HG03196 (cell line): ENCODE results near the gene KCNF1.

Experiments
- ATAC-seq: cut with Tn5 transposase; IDR thresholded peaks from one replicate; pipeline ENCODE4 v1.9.1; 2021; ENCODE audit not compliant: unreplicated experiment

The KCNF1 gene

GRCh38 chr2:10879624-10880585 lies 31.8 kb upstream of the KCNF1 start:
- ATAC-seq = no peak

DNA sequence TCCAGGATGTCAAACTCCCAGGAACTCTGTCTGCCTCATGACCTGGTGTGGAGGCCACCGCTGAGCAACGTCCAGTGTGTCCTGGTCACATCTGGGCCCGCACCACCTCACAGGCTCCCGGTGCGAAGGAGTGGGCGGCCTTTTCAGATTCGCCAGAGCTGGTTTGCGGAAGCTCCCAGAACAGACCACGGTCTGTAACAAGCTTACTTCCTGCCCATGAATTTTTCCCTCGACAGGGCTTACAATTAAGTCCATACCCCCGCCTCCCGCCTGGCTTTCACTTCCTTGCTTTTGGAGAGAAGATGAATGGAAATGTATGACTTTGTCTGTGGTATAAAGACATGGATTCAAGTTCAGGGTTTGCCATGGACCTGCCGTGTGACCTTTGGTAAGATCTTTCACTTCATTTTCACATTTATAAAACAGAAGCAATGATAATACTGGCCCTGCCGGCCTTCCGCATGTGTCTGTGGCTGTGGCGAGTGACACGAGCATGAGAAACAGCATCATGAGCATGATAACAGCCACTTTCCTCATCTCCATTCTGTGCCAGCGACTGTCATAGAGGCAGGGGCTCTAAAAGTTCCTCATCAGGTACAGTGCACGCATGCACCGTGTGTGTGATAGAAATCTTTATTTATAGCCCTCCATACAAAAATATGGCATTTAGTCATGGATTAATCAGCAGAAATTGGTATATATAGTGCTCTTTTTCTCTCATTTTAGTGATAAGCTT lies 31.0 kb upstream of the KCNF1 start:
- ATAC-seq = no peak

- ATAC-seq = no peak
These were observed 29.2 kb upstream of the KCNF1 start for GRCh38 chr2:10882568-10882967.

GRCh38 chr2:10883066-10883465 lies 28.7 kb upstream of the KCNF1 start:
- no peak for ATAC-seq

DNA sequence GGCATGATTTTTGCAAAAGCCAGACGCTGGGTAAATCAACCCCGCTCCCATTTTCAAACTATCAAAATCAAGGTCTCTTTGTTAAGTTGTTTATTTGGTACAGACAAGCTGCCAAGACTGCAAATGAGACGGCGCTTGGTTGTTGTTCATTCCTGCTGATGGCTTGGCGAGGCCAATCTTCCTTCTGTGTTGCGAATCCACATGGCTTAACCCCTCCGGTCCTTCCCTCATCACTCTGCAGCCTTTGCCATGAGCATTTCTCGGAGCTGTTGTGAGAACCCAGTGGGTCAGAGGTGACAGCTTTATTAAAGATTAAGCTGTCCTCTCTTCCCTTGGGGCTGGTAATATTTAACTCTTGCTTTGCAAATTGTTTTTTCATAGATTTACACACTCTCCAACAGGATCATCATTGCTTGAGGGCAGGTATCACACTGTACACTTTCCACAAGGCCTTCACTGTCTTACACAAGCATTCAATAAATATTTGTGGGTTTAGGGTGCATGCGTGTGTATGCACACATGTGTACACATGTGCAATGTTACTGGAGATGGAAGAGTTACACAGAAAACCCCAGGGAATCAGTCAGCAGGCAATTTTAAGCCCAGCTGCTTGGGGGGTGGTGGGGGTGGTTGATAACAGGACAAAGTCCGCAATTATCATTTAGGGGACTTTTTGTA lies 27.8 kb upstream of the KCNF1 start:
- no peak for ATAC-seq

DNA sequence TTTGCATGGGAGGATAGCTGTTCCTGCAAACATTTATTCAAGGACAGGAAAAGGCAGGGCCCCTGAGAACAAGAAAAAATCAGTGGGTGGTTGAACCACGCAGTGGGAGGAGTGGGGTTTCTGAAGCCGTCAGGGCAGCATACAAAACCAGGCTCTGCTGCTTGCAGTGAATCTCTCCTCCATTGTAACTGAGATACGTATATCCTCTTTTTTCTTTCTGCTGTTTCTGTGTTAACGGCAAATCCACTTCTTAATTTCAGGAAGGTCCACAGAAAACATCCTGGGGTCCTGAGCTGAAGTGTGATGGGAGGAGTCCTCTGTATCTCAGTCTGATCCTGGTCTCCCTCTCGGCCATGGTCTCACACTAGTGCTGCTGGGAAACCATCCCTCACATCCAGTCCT lies 27.2 kb upstream of the KCNF1 start:
- ATAC-seq = no peak

DNA sequence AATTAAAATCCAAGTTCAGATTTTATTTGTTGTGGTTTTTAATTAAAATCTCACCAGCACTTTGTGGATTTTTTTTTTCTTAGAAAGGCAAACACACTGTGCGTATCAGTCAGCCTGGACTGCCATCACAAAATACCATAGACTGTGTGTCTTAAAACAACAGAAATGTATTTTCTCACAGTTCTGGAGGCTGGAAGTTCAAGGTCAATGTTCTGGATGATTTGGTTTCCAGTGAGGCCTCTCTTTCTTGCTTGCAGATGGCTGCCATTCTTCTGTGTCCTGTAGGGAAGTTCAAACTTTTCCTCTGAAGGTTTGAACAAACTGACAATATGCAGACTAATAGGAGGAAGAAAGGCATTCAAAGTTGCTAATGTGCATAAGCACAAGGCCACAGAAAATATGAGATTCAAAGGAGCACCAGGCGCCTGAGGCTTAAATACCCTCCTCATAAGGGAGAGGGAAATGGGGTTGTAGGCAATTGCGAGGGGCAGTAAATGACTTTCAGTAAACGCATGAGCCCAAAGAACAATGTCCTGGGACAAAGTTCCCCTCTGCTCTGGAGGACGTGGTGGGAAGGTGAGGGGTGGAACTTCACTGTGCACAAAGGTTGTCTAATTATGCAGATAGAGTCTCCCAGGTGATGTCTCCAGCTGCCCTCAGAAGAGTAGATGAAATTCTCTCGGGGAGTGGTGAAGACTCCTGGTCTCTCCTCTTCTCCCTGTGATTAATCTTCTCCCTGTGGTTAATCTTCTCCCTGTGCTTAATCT lies 26.5 kb upstream of the KCNF1 start:
- no peak for ATAC-seq

DNA sequence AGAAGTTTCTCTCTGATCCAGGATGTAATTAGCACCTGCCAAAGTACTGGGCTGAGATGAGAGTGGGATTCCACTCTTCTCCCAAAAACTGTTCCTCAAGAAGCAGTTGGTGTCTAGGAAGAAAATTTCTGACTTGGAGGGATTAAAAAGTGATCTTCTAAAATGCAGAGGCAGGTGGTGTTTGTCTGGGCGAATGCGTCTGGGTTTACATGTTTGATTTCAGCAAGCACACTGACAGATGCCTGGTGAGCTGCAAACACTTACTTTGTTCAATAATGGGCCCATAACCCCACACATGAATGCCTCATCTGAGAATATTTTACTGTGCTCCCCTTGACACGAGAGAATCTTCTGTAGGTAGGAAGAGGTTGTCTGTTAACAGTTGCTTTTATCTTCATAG lies 24.3 kb upstream of the KCNF1 start:
- no peak for ATAC-seq

DNA sequence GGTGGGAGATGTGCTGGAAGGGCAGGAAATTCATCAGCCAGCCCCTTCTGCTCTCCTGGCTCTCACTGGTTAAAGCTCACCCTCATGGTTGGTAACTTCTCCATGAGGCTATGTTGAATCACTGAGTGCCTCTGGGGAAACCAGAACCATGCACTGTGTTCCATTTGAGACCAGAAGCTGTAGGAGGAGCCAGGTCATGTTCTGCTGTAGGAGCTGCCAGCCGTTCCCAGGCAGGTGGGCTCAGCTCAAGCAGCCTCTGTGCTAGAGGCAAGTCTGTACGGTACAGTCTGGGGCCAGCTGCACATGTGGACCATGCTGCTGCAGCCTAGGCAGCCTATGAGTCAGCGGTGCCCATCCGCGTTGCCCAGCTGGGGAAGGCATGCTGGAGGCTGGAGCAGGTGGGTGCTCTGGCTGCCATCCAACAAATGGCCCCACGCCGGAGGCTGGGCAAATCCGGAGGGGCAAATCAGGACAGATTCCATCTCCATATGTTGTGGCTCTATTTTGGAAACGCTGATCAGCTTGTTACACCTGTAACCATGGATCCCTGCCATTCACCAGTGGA lies 22.0 kb upstream of the KCNF1 start:
- no peak for ATAC-seq

DNA sequence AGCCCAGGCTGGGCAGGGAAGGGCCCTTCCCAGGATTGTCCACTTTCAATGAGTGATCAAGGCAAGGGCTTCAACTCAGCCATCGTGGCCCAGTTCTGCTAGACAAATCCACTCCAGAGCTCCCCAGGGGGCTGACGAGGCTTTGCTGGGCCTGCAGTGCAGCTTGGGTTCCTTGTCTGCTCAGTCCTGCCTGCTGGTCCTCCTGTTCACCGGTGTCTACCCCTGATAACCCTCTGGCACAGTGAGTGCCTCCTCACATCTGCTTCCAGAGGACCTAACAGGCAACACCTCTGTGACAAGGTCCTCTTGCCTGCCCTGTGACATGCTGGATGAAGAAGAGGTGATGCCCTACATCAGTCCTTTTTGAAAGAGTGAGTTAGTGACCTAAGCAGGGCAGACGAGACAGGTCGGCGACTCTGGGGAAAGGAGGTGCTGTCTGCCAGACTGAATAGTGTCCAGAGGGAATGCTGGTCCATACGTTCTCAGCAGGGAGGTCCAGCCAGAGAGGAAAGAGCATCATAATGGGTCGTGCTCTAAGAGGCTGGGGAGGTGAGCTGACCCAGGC lies 20.9 kb upstream of the KCNF1 start:
- ATAC-seq = no peak

DNA sequence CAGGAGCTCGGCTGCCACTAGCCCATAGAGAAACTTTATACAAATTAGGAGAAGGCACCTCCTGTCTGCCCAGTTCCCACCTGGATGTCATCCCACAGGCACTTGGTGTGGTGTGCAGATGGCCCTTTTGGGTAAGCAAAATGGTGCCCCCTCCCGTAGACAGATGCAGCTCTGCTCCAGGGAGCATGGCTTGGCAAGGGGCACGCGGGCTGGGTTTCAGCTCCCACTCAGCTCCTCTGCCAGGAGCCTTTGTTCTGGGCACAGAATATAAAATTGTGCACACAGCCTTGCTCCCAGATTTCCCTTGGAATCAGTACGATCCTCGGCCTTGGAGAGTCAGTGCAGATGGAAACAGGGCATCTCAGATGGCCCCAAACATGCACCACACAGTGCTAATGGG lies 20.3 kb upstream of the KCNF1 start:
- no peak for ATAC-seq

DNA sequence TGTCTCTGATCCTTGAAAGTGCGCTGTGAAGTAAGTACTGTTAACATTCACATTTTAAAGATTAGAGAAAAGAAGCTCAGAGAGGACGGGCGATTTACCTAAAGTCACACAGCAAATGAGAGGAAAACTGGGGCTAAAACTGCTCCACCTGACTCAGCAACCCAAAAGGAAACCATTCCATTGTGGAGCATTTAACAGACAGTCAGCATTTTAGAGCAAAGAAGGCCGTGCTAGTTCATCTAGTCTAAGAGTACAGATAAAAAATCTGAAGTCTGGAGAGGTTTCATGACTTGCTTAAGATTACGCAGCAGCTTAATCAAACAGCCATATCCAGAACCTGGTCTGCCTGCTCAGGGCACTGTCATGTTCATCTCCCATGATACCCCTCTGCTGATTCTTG lies 19.9 kb upstream of the KCNF1 start:
- no peak for ATAC-seq

DNA sequence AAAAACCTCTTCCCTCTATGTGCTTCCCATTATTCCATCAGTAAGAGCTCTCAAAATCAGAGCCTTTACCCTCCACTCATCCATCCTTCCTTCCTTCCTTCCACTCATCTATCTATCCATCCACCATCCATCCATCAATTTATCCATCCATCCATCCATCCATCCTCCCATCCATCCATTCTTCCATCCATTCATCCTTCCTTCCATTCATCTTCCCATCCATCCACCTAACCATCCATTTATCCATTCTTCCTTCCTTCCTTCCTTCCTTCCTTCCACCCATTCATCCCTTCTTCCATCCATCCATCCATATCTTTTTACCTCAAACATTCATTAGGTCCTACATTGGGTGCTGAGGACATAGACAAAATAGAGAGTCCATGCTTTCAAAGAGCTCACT lies 19.4 kb upstream of the KCNF1 start:
- no peak for ATAC-seq

- no peak for ATAC-seq
These were observed 18.9 kb upstream of the KCNF1 start for GRCh38 chr2:10892796-10893350.

- no peak for ATAC-seq
These were observed 17.3 kb upstream of the KCNF1 start for GRCh38 chr2:10894264-10894935.

DNA sequence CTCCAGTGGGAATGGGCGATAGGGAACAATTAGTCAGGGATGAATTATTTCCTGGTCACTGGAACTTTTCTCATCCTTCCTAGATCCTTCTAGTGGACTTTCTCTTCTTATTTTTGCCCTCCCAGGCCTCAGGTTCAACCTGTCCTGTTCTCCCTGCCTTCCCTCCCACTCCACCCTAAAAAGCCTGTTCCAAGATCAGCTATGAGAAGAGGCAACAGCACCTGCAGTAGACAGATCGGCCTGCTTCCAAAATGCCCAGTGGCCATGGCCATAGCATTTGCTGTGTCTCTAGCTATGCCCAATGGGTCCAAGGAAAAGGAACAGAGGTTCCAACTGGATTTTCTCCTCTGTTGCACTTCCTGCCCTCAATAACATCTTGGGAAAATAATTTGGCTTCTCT lies 16.5 kb upstream of the KCNF1 start:
- ATAC-seq = no peak

- ATAC-seq = no peak
These were observed 13.8 kb upstream of the KCNF1 start for GRCh38 chr2:10897956-10898355.

DNA sequence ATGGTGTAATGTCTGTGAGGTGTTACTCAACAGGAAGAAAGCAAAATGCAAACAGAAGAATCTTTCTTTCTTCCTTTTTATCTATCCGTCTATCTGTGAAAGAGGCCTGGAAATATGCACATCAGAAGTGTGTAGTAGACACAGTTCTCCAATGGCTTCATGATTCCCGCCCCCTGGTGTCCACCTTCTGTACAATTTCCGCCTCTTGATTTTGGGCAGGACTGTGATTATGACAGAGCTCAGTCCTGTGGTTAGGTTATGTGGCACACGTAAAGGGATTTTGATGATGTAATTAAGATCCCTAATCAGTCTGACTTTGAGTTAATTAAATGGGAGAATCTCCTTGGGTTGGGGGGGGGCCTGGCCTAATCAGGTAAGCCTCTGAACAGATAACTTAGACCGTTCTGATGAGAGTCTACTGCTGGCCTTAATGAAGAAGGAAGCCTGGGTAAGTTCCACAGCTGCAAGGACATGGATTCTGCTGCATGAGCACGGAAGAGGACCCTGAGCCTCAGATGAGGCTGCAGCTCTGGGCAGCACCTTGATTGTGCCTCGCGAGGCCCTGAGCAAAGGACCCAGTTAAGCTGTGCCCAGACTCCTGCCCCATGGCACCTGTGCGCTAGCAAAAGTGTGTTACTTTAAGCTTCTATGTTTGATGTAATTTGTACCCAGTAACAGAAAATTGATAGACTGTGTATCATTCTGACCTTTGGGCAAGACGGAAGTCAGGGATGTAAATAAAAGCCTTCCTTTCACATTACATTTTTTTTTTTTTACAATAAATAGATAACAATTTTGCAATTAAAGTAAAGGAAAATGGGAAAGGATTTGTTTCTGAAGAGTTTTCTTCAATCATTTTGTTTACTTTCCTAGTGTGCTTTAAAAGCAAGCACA lies 11.3 kb upstream of the KCNF1 start:
- no peak for ATAC-seq
